HG03457 (cell line): ENCODE measurements around the gene ZNF681.
"Not testable (repeated sequence)": the region's sequence is repeated elsewhere in the genome, so short reads cannot be mapped to it uniquely, and the experiment has no call there.

Source experiments
- ATAC-seq: cut with Tn5 transposase; IDR thresholded peaks from one replicate; pipeline ENCODE4 v1.9.1; 2021; ENCODE audit warnings: moderate number of reproducible peaks; ENCODE audit not compliant: unreplicated experiment

Gene ZNF681

DNA sequence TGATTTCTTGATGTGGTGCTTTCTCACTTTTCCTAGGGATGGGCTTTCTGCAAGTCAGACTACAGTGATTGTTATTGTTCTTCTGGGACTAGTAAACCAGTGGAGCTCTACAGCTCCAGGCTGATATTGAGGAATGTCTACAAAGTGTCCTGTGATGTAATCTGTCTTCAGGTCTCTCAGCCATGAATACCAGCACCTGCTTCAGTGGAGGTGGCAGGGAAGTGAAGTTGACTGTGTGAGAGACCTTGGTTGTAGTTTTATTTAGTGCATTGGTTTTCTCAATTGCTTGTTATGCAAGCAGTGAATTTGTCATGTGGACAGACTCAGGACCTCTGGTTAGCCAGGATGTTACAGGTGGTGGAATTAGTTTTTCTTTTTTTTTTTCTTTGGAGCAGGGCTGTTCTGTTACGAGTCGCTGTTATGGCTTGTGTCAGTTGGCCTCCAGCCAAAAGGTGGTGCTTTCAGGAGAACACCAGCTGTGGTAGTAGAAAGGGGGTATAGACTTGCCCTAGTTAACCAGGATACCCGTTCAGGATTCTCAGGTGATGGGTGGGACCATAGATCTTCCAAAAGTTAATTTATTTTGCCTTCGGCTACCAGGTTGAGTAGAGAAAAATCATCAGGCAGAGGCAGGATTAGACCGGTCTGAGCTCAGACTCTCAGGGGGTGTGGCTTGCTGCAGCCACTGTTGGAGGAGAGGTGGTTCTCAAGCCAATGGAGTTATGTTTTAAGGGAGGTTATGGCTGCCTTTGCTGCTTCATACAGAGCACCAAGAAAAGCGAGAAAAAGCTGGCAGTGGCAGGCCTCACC, 59.8 kb downstream of the ZNF681 start:
- ATAC-seq, result no peak

DNA sequence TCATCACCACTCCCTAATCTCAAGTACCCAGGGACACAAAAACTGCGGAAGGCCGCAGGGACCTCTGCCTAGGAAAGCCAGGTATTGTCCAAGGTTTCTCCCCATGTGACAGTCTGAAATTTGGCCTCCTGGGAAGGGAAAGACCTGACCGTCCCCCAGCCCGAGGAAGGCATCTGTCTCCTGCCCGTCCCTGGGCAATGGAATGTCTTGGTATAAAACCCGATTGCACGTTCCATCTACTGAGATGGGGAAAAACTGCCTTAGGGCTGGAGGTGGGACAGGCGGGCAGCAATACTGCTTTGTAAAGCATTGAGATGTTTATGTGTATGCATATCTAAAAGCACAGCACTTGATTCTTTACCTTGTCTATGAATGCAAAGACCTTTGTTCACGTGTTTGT, 65.8 kb downstream of the ZNF681 start:
- ATAC-seq, result not testable (repeated sequence)
